ENCODE measurements around the gene MAJIN. TPM values are rescaled to one million over a fixed set of nuclear protein-coding genes. Genes with fewer than 3 reads are reported as not detected.

Gene MAJIN
- total RNA-seq, 4 donors from 2014 or later, result not detected

- Histone ChIP-seq H3K36me3 (peaks cover 0 to 64% (median 0%) of the 10 kb centered on the region in 3 donors), H3K9me3 (no peaks in the 10 kb centered on the region), H3K27ac (no peak overlapping the region), H3K4me3 (no peak overlapping the region), H3K4me1 (peaks cover 0 to 13% (median 10%) of the 10 kb centered on the region in 4 donors), H3K27me3 (no peaks in the 10 kb centered on the region)
- no peak for DNase-seq
- no peak for TF ChIP-seq CTCF (IDR thresholded peaks at IDR 0.05)
- no peak for TF ChIP-seq POLR2A (IDR thresholded peaks at IDR 0.05)
Observed at GRCh38 chr11:64929625-64930024, 42.3 kb downstream of the MAJIN start.

GRCh38 chr11:64928957-64929356, 43.0 kb downstream of the MAJIN start:
- Histone ChIP-seq H3K4me3 (no peak overlapping the region), H3K27ac (no peak overlapping the region), H3K36me3 (peaks cover 0 to 64% (median 0%) of the 10 kb centered on the region in 3 donors), H3K9me3 (no peaks in the 10 kb centered on the region), H3K4me1 (peaks cover 0 to 19% (median 10%) of the 10 kb centered on the region in 4 donors), H3K27me3 (no peaks in the 10 kb centered on the region)
- DNase-seq, result no peak
- TF ChIP-seq CTCF (IDR thresholded peaks at IDR 0.05) (no peak), POLR2A (IDR thresholded peaks at IDR 0.05) (no peak)

GRCh38 chr11:64926689-64927088, 45.2 kb downstream of the MAJIN start:
- H3K4me1 ChIP-seq, result peaks cover 0 to 20% (median 15%) of the 10 kb centered on the region in 4 donors
- H3K36me3 ChIP-seq, result peaks cover 0 to 42% (median 0%) of the 10 kb centered on the region in 3 donors
- H3K9me3 ChIP-seq, result no peaks in the 10 kb centered on the region
- no peak for DNase-seq
- no peak overlapping the region for H3K27ac ChIP-seq
- TF ChIP-seq CTCF (IDR thresholded peaks at IDR 0.05) (no peak), POLR2A (IDR thresholded peaks at IDR 0.05) (no peak)
- H3K27me3 ChIP-seq, result no peaks in the 10 kb centered on the region
- no peak overlapping the region for H3K4me3 ChIP-seq

- Histone ChIP-seq H3K9me3 (no peaks in the 10 kb centered on the region), H3K27me3 (no peaks in the 10 kb centered on the region), H3K4me1 (peaks cover 0 to 20% (median 15%) of the 10 kb centered on the region in 4 donors), H3K36me3 (peaks cover 0 to 33% (median 0%) of the 10 kb centered on the region in 3 donors), H3K4me3 (peak overlapping the region in 3 of 4 donors; percentile 77 to 98 (median 88)), H3K27ac (peak overlapping the region in 1 of 4 donors; percentile 14)
- TF ChIP-seq CTCF (IDR thresholded peaks at IDR 0.05) (no peak), POLR2A (IDR thresholded peaks at IDR 0.05) (no peak)
- peak in 1 of 3 donors; percentile 47 for DNase-seq
Observed at GRCh38 chr11:64925536-64926436, 46.1 kb downstream of the MAJIN start.

- Histone ChIP-seq H3K4me1 (peaks cover 0 to 20% (median 15%) of the 10 kb centered on the region in 4 donors), H3K36me3 (peaks cover 0 to 25% (median 0%) of the 10 kb centered on the region in 3 donors), H3K27me3 (no peaks in the 10 kb centered on the region), H3K9me3 (no peaks in the 10 kb centered on the region), H3K27ac (peak overlapping the region; percentile 88 to 98 (median 94)), H3K4me3 (peak overlapping the region; percentile 77 to 98 (median 84))
- peak in 1 of 3 donors; percentile 54 for DNase-seq
- no peak for TF ChIP-seq CTCF (IDR thresholded peaks at IDR 0.05)
- no peak for TF ChIP-seq POLR2A (IDR thresholded peaks at IDR 0.05)
Observed at GRCh38 chr11:64924910-64925284, 47.0 kb downstream of the MAJIN start.
